HEK293T (cell line): Measurements from ENCODE around the gene BIRC5.

Experiments
- ELF4 ChIP-seq: fragments of 450-650 bp; IDR thresholded peaks from 2 replicates; pipeline ENCODE4 v1.6.1; 2017; ENCODE audit warnings: antibody characterized with exemption
- SP1 ChIP-seq: fragments of 450-650 bp; IDR thresholded peaks from 2 replicates; pipeline ENCODE4 v1.6.1; 2017

GRCh38 chr17:78175643-78175981 lies 38.4 kb upstream of the BIRC5 start:
- no peak for TF ChIP-seq SP1
- no peak for TF ChIP-seq ELF4
